ENCODE results near the gene HNMT.

Gene HNMT

GRCh38 chr2:138015494-138015893 lies 51.2 kb downstream of the HNMT start:
- Histone ChIP-seq H3K27me3 (ENCODE audit: insufficient read depth, poor library complexity, severe bottlenecking) (no peaks in the 10 kb centered on the region), H3K27ac (ENCODE audit: poor library complexity, severe bottlenecking) (no peak overlapping the region), H3K9me3 (ENCODE audit: severe bottlenecking) (no peaks in the 10 kb centered on the region), H3K4me1 (ENCODE audit: insufficient read depth, poor library complexity, severe bottlenecking) (no peaks in the 10 kb centered on the region), H3K36me3 (ENCODE audit: low read depth) (no peaks in the 10 kb centered on the region), H3K4me3 (ENCODE audit: severe bottlenecking) (no peak overlapping the region)
- no peak for DNase-seq (ENCODE audit: low spot score)
- TF ChIP-seq CTCF (IDR thresholded peaks at IDR 0.05; ENCODE audit: poor library complexity, severe bottlenecking) = no peak
- ATAC-seq (ENCODE audit: low read depth) = no peak

- no peaks in the 10 kb centered on the region for H3K27me3 ChIP-seq (ENCODE audit: insufficient read depth, poor library complexity, severe bottlenecking)
- H3K4me3 ChIP-seq (ENCODE audit: severe bottlenecking) = no peak overlapping the region
- DNase-seq (ENCODE audit: low spot score) (no peak), ATAC-seq (ENCODE audit: low read depth) (peak; percentile 53; the same call in 2 of the 3 replicates)
- no peaks in the 10 kb centered on the region for H3K9me3 ChIP-seq (ENCODE audit: severe bottlenecking)
- H3K27ac ChIP-seq (ENCODE audit: poor library complexity, severe bottlenecking) = no peak overlapping the region
- no peak for TF ChIP-seq CTCF (IDR thresholded peaks at IDR 0.05; ENCODE audit: poor library complexity, severe bottlenecking)
- H3K4me1 ChIP-seq (ENCODE audit: insufficient read depth, poor library complexity, severe bottlenecking) = no peaks in the 10 kb centered on the region
- no peaks in the 10 kb centered on the region for H3K36me3 ChIP-seq (ENCODE audit: low read depth)
These were observed 52.2 kb downstream of the HNMT start for GRCh38 chr2:138016351-138017087.

- H3K27ac ChIP-seq (ENCODE audit: poor library complexity, severe bottlenecking) = no peak overlapping the region
- no peaks in the 10 kb centered on the region for H3K36me3 ChIP-seq (ENCODE audit: low read depth)
- no peaks in the 10 kb centered on the region for H3K4me1 ChIP-seq (ENCODE audit: insufficient read depth, poor library complexity, severe bottlenecking)
- TF ChIP-seq CTCF (IDR thresholded peaks at IDR 0.05; ENCODE audit: poor library complexity, severe bottlenecking) = no peak
- no peak for ATAC-seq (ENCODE audit: low read depth)
- H3K4me3 ChIP-seq (ENCODE audit: severe bottlenecking) = no peak overlapping the region
- no peak for DNase-seq (ENCODE audit: low spot score)
- H3K9me3 ChIP-seq (ENCODE audit: severe bottlenecking) = no peaks in the 10 kb centered on the region
- no peaks in the 10 kb centered on the region for H3K27me3 ChIP-seq (ENCODE audit: insufficient read depth, poor library complexity, severe bottlenecking)
These were observed 53.6 kb downstream of the HNMT start for GRCh38 chr2:138017824-138018223.

GRCh38 chr2:138018866-138019688 lies 54.8 kb downstream of the HNMT start:
- no peak for TF ChIP-seq CTCF (IDR thresholded peaks at IDR 0.05; ENCODE audit: poor library complexity, severe bottlenecking)
- H3K4me1 ChIP-seq (ENCODE audit: insufficient read depth, poor library complexity, severe bottlenecking) = no peaks in the 10 kb centered on the region
- H3K36me3 ChIP-seq (ENCODE audit: low read depth) = no peaks in the 10 kb centered on the region
- no peak overlapping the region for H3K27ac ChIP-seq (ENCODE audit: poor library complexity, severe bottlenecking)
- no peaks in the 10 kb centered on the region for H3K9me3 ChIP-seq (ENCODE audit: severe bottlenecking)
- H3K27me3 ChIP-seq (ENCODE audit: insufficient read depth, poor library complexity, severe bottlenecking) = no peaks in the 10 kb centered on the region
- no peak overlapping the region for H3K4me3 ChIP-seq (ENCODE audit: severe bottlenecking)
- DNase-seq (ENCODE audit: low spot score) = no peak
- no peak for ATAC-seq (ENCODE audit: low read depth)

Measured in RWPE2 (cell line).